C4-2B (cell line): ENCODE data around the gene PELI2.
A peak's percentile ranks its signal among the peaks of the same experiment; 100 is the strongest.

Experiments used
- H3K27ac ChIP-seq: fragments of 450-650 bp; 2 replicates; pipeline ENCODE4 v1.5.1; 2017
- CTCF ChIP-seq: fragments of 450-650 bp; conservative IDR thresholded peaks from 2 replicates; pipeline ENCODE4 v1.5.1; 2017; ENCODE audit warnings: mild to moderate bottlenecking
- ZFX ChIP-seq: fragments of 450-650 bp; IDR thresholded peaks from 2 replicates; pipeline ENCODE4 v1.6.1; 2017

Gene PELI2

GRCh38 chr14:56333359-56334292 lies 215.4 kb downstream of the PELI2 start:
- TF ChIP-seq CTCF (no peak), ZFX (no peak)
- H3K27ac ChIP-seq, result no peak overlapping the region

GRCh38 chr14:56334458-56334857 lies 216.2 kb downstream of the PELI2 start:
- H3K27ac ChIP-seq, result no peak overlapping the region
- TF ChIP-seq ZFX, result no peak
- TF ChIP-seq CTCF, result no peak

- no peak for TF ChIP-seq CTCF
- TF ChIP-seq ZFX, result no peak
- H3K27ac ChIP-seq, result no peak overlapping the region
Measured at GRCh38 chr14:56338674-56339073, 220.5 kb downstream of the PELI2 start.

GRCh38 chr14:56339855-56340701 lies 221.9 kb downstream of the PELI2 start:
- no peak for TF ChIP-seq ZFX
- peak; percentile 92 for TF ChIP-seq CTCF
- no peak overlapping the region; the same call in 1 of the 2 replicates for H3K27ac ChIP-seq

- no peak for TF ChIP-seq CTCF
- no peak for TF ChIP-seq ZFX
- no peak overlapping the region for H3K27ac ChIP-seq
Measured at GRCh38 chr14:56340932-56341331, 222.7 kb downstream of the PELI2 start.

GRCh38 chr14:56341766-56342493 lies 223.7 kb downstream of the PELI2 start:
- H3K27ac ChIP-seq, result no peak overlapping the region

More at GRCh38 chr14:56341766-56342493, 223.7 kb downstream of the PELI2 start:
- TF ChIP-seq ZFX, result no peak
- no peak for TF ChIP-seq CTCF
